Activated T-cell treated with anti-CD3 and anti-CD28 coated beads for 4 hours (primary cell): Measurements from ENCODE around the gene PSMC6.
"Not testable (repeated sequence)": the region's sequence is repeated elsewhere in the genome, so short reads cannot be mapped to it uniquely, and the experiment has no call there.

Source experiments
- DNase-seq: peaks from one replicate; pipeline ENCODE4 v3.0.0-alpha.2; 2020

PSMC6 gene

GRCh38 chr14:52723514-52724359 is 16.7 kb downstream of the PSMC6 start:
- no peak for DNase-seq

GRCh38 chr14:52724360-52724644 is 17.3 kb downstream of the PSMC6 start:
- no peak for DNase-seq

GRCh38 chr14:52727509-52727908 is 20.5 kb downstream of the PSMC6 start:
- DNase-seq: not testable (repeated sequence)

- not testable (repeated sequence) for DNase-seq
These were observed 22.0 kb downstream of the PSMC6 start for GRCh38 chr14:52729035-52729434.

- DNase-seq: no peak
These were observed 22.6 kb downstream of the PSMC6 start for GRCh38 chr14:52729585-52729924.

GRCh38 chr14:52729925-52730708 is 23.1 kb downstream of the PSMC6 start, which contains the start of gene STYX:
Gene STYX, plus strand, starts transcription at chr14:52730166. Its CDS starts 309 bp downstream, at chr14:52730475.
- peak; percentile 97 for DNase-seq

- DNase-seq: no peak
These were observed 23.7 kb downstream of the PSMC6 start for GRCh38 chr14:52730709-52731111.

- no peak for DNase-seq
These were observed 26.8 kb downstream of the PSMC6 start for GRCh38 chr14:52733824-52734223.

GRCh38 chr14:52735921-52736489 is 29.0 kb downstream of the PSMC6 start:
- no peak for DNase-seq

- DNase-seq: no peak
These were observed 31.4 kb downstream of the PSMC6 start for GRCh38 chr14:52738409-52738808.

GRCh38 chr14:52740751-52741150 is 33.8 kb downstream of the PSMC6 start:
- no peak for DNase-seq

GRCh38 chr14:52741865-52742264 is 34.9 kb downstream of the PSMC6 start:
- DNase-seq: no peak

GRCh38 chr14:52748647-52749292 is 41.8 kb downstream of the PSMC6 start:
- no peak for DNase-seq

- DNase-seq: no peak
These were observed 48.8 kb downstream of the PSMC6 start for GRCh38 chr14:52755607-52756316.

GRCh38 chr14:52759145-52759544 is 52.1 kb downstream of the PSMC6 start:
- DNase-seq: no peak

- DNase-seq: not testable (repeated sequence)
These were observed 55.9 kb downstream of the PSMC6 start for GRCh38 chr14:52762923-52763322.

- no peak for DNase-seq
These were observed 60.2 kb downstream of the PSMC6 start for GRCh38 chr14:52767058-52767833.

GRCh38 chr14:52769887-52770286 is 62.9 kb downstream of the PSMC6 start:
- no peak for DNase-seq

GRCh38 chr14:52776816-52777215 is 69.8 kb downstream of the PSMC6 start:
- no peak for DNase-seq
